Measurements from ENCODE around the gene AMZ1. TPM values are rescaled to one million over a fixed set of nuclear protein-coding genes. Genes with fewer than 3 reads are reported as not detected.

Gene AMZ1
- total RNA-seq, 2 donors from 2014 or later, result 0.32 to 0.76 TPM

- Mint-ChIP-seq H3K4me1 (peaks cover 8% of the 10 kb centered on the region), H3K27me3 (no peaks in the 10 kb centered on the region), H3K27ac (peak overlapping the region; percentile 8), H3K36me3 (ENCODE audit: low read depth) (no peaks in the 10 kb centered on the region), H3K4me3 (no peak overlapping the region)
- ATAC-seq (no peak), DNase-seq (no peak)
- H3K9me3 ChIP-seq (ENCODE audit: control insufficient read depth, low read length, poor library complexity, severe bottlenecking), result no peaks in the 10 kb centered on the region
These were observed 41.7 kb upstream of the AMZ1 start for GRCh38 chr7:2646336-2646679.

- no peaks in the 10 kb centered on the region for H3K9me3 ChIP-seq (ENCODE audit: control insufficient read depth, low read length, poor library complexity, severe bottlenecking)
- DNase-seq, result no peak
- no peak overlapping the region for H3K27ac Mint-ChIP-seq
- no peak overlapping the region for H3K4me3 Mint-ChIP-seq
- no peaks in the 10 kb centered on the region for H3K27me3 Mint-ChIP-seq
- ATAC-seq, result no peak
- H3K36me3 Mint-ChIP-seq (ENCODE audit: low read depth), result no peaks in the 10 kb centered on the region
- H3K4me1 Mint-ChIP-seq, result peaks cover 8% of the 10 kb centered on the region
These were observed 41.1 kb upstream of the AMZ1 start for GRCh38 chr7:2646680-2647571.

GRCh38 chr7:2647594-2648172 is 40.3 kb upstream of the AMZ1 start:
- no peaks in the 10 kb centered on the region for H3K36me3 Mint-ChIP-seq (ENCODE audit: low read depth)
- no peak overlapping the region for H3K4me3 Mint-ChIP-seq
- H3K27ac Mint-ChIP-seq, result no peak overlapping the region
- H3K4me1 Mint-ChIP-seq, result peaks cover 8% of the 10 kb centered on the region
- DNase-seq, result no peak
- no peaks in the 10 kb centered on the region for H3K9me3 ChIP-seq (ENCODE audit: control insufficient read depth, low read length, poor library complexity, severe bottlenecking)
- peak; percentile 22 for ATAC-seq
- no peaks in the 10 kb centered on the region for H3K27me3 Mint-ChIP-seq

- no peak overlapping the region for H3K4me3 Mint-ChIP-seq
- H3K27me3 Mint-ChIP-seq, result no peaks in the 10 kb centered on the region
- ATAC-seq (no peak), DNase-seq (no peak)
- peaks cover 8% of the 10 kb centered on the region for H3K4me1 Mint-ChIP-seq
- no peaks in the 10 kb centered on the region for H3K9me3 ChIP-seq (ENCODE audit: control insufficient read depth, low read length, poor library complexity, severe bottlenecking)
- no peak overlapping the region for H3K27ac Mint-ChIP-seq
- H3K36me3 Mint-ChIP-seq (ENCODE audit: low read depth), result no peaks in the 10 kb centered on the region
These were observed 38.7 kb upstream of the AMZ1 start for GRCh38 chr7:2649139-2649838.

GRCh38 chr7:2649991-2650390 is 38.0 kb upstream of the AMZ1 start:
- H3K9me3 ChIP-seq (ENCODE audit: control insufficient read depth, low read length, poor library complexity, severe bottlenecking), result no peaks in the 10 kb centered on the region
- no peak for DNase-seq
- Mint-ChIP-seq H3K36me3 (ENCODE audit: low read depth) (no peaks in the 10 kb centered on the region), H3K27me3 (no peaks in the 10 kb centered on the region), H3K4me3 (no peak overlapping the region), H3K27ac (no peak overlapping the region), H3K4me1 (peaks cover 6% of the 10 kb centered on the region)
- no peak for ATAC-seq

- H3K27me3 Mint-ChIP-seq, result no peaks in the 10 kb centered on the region
- no peak overlapping the region for H3K4me3 Mint-ChIP-seq
- H3K27ac Mint-ChIP-seq, result no peak overlapping the region
- DNase-seq (no peak), ATAC-seq (no peak)
- peaks cover 2% of the 10 kb centered on the region for H3K4me1 Mint-ChIP-seq
- no peaks in the 10 kb centered on the region for H3K9me3 ChIP-seq (ENCODE audit: control insufficient read depth, low read length, poor library complexity, severe bottlenecking)
- no peaks in the 10 kb centered on the region for H3K36me3 Mint-ChIP-seq (ENCODE audit: low read depth)
These were observed 37.6 kb upstream of the AMZ1 start for GRCh38 chr7:2650451-2650850.

GRCh38 chr7:2651336-2651735 is 36.7 kb upstream of the AMZ1 start:
- H3K36me3 Mint-ChIP-seq (ENCODE audit: low read depth), result no peaks in the 10 kb centered on the region
- no peak for ATAC-seq
- H3K4me3 Mint-ChIP-seq, result no peak overlapping the region
- H3K27me3 Mint-ChIP-seq, result no peaks in the 10 kb centered on the region
- DNase-seq, result no peak
- no peaks in the 10 kb centered on the region for H3K9me3 ChIP-seq (ENCODE audit: control insufficient read depth, low read length, poor library complexity, severe bottlenecking)
- no peaks in the 10 kb centered on the region for H3K4me1 Mint-ChIP-seq
- no peak overlapping the region for H3K27ac Mint-ChIP-seq

GRCh38 chr7:2651847-2652735 is 35.9 kb upstream of the AMZ1 start:
- Mint-ChIP-seq H3K27ac (no peak overlapping the region), H3K27me3 (no peaks in the 10 kb centered on the region), H3K36me3 (ENCODE audit: low read depth) (no peaks in the 10 kb centered on the region), H3K4me3 (no peak overlapping the region), H3K4me1 (no peaks in the 10 kb centered on the region)
- DNase-seq (no peak), ATAC-seq (no peak)
- H3K9me3 ChIP-seq (ENCODE audit: control insufficient read depth, low read length, poor library complexity, severe bottlenecking), result no peaks in the 10 kb centered on the region

- Mint-ChIP-seq H3K27me3 (no peaks in the 10 kb centered on the region), H3K27ac (no peak overlapping the region), H3K4me3 (no peak overlapping the region), H3K36me3 (ENCODE audit: low read depth) (no peaks in the 10 kb centered on the region), H3K4me1 (no peaks in the 10 kb centered on the region)
- ATAC-seq, result no peak
- DNase-seq, result no peak
- H3K9me3 ChIP-seq (ENCODE audit: control insufficient read depth, low read length, poor library complexity, severe bottlenecking), result no peaks in the 10 kb centered on the region
These were observed 35.3 kb upstream of the AMZ1 start for GRCh38 chr7:2652736-2653060.

- H3K4me3 Mint-ChIP-seq, result no peak overlapping the region
- no peaks in the 10 kb centered on the region for H3K4me1 Mint-ChIP-seq
- H3K27me3 Mint-ChIP-seq, result no peaks in the 10 kb centered on the region
- no peak for DNase-seq
- H3K27ac Mint-ChIP-seq, result no peak overlapping the region
- ATAC-seq, result no peak
- H3K36me3 Mint-ChIP-seq (ENCODE audit: low read depth), result no peaks in the 10 kb centered on the region
- no peaks in the 10 kb centered on the region for H3K9me3 ChIP-seq (ENCODE audit: control insufficient read depth, low read length, poor library complexity, severe bottlenecking)
These were observed 33.9 kb upstream of the AMZ1 start for GRCh38 chr7:2654059-2654458.

GRCh38 chr7:2655870-2656614 is 32.0 kb upstream of the AMZ1 start:
- Mint-ChIP-seq H3K4me3 (no peak overlapping the region), H3K4me1 (no peaks in the 10 kb centered on the region), H3K36me3 (ENCODE audit: low read depth) (no peaks in the 10 kb centered on the region), H3K27me3 (no peaks in the 10 kb centered on the region), H3K27ac (no peak overlapping the region)
- no peaks in the 10 kb centered on the region for H3K9me3 ChIP-seq (ENCODE audit: control insufficient read depth, low read length, poor library complexity, severe bottlenecking)
- DNase-seq (no peak), ATAC-seq (no peak)

- H3K36me3 Mint-ChIP-seq (ENCODE audit: low read depth), result no peaks in the 10 kb centered on the region
- no peaks in the 10 kb centered on the region for H3K9me3 ChIP-seq (ENCODE audit: control insufficient read depth, low read length, poor library complexity, severe bottlenecking)
- H3K4me3 Mint-ChIP-seq, result no peak overlapping the region
- H3K4me1 Mint-ChIP-seq, result no peaks in the 10 kb centered on the region
- DNase-seq, result no peak
- no peak for ATAC-seq
- H3K27me3 Mint-ChIP-seq, result no peaks in the 10 kb centered on the region
- no peak overlapping the region for H3K27ac Mint-ChIP-seq
These were observed 30.8 kb upstream of the AMZ1 start for GRCh38 chr7:2657208-2657607.

Data from T-helper 17 cell (primary cell).